GM10248 (cell line): ENCODE results near the gene KDR.

Experiments
- CTCF ChIA-PET: fragments of 300-600 bp; sonication (Branson Sonifier 250); formaldehyde crosslinking; extraction: SDS; loops from one replicate; lab custom pipeline; 2021; ENCODE audit warnings: antibody characterized with exemption; lab: Yijun Ruan, JAX
- POLR2A ChIA-PET: fragments of 350-650 bp; sonication (Branson Sonifier 250); formaldehyde crosslinking; extraction: SDS; loops from one replicate; lab custom pipeline; 2020; ENCODE audit warnings: antibody characterized with exemption; lab: Yijun Ruan, JAX
- DNase-seq: peaks from one replicate; pipeline ENCODE4 v3.0.0; 2012; ENCODE audit errors: extremely low spot score
- TF ChIP-seq, protein P1 (sequence below): IDR thresholded peaks from 2 replicates; pipeline ENCODE4 v1.5.1; 2012; ENCODE audit warnings: mild to moderate bottlenecking, low read depth; ENCODE audit errors: extremely low read depth, missing control alignments, control extremely low read depth

Gene KDR

DNA sequence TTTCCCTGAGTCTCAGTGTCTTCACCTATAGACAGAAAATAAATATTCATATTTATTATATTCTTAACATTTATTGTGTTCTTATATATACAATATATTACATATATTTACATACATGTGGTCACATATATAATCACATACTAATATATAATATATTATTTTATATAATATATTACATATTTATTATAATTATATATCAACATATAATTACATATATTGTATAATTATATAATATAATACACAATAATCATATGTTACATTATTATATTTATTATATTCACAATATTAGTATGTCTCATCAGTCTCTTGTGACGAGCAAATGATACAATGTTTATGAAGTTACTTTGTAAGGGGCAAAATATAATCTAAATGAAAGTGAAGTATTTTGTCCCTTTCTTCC lies 87.7 kb downstream of the KDR start:
- DNase-seq, result no peak
- ChIA-PET CTCF (interaction anchor here (1.0 kb wide), 2 partner anchors 10 to 42 kb away, joined by 3 read pairs; no protein-coding TSS in a partner anchor), POLR2A (no interaction called here)
- TF ChIP-seq, protein P1, sequence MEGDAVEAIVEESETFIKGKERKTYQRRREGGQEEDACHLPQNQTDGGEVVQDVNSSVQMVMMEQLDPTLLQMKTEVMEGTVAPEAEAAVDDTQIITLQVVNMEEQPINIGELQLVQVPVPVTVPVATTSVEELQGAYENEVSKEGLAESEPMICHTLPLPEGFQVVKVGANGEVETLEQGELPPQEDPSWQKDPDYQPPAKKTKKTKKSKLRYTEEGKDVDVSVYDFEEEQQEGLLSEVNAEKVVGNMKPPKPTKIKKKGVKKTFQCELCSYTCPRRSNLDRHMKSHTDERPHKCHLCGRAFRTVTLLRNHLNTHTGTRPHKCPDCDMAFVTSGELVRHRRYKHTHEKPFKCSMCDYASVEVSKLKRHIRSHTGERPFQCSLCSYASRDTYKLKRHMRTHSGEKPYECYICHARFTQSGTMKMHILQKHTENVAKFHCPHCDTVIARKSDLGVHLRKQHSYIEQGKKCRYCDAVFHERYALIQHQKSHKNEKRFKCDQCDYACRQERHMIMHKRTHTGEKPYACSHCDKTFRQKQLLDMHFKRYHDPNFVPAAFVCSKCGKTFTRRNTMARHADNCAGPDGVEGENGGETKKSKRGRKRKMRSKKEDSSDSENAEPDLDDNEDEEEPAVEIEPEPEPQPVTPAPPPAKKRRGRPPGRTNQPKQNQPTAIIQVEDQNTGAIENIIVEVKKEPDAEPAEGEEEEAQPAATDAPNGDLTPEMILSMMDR, result no peak

DNA sequence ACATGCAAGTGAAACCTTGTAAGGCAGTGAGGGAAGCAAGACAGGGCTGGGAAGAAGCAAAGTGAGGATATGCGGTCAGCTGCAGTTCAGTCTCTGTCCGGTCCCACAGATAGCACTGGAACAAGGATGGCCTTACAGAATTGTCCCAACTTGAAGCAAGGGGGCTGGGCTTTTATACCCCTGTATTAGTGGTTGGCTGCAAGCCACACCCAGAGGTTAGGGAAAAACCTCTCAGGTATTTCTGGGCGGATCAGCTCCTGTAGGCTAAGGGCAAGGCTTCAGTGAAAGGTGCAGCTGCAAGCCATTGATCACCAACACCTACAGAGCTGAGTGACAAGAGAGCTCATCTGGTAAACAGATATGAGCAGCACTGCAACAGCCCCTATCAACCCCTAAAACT lies 89.0 kb downstream of the KDR start:
- TF ChIP-seq, protein P1, result no peak
- DNase-seq, result no peak
- CTCF ChIA-PET, result interaction anchor here (0.9 to 1.0 kb wide), 2 partner anchors 9 to 45 kb away, joined by 3 read pairs; no protein-coding TSS in a partner anchor
- POLR2A ChIA-PET, result no interaction called here

DNA sequence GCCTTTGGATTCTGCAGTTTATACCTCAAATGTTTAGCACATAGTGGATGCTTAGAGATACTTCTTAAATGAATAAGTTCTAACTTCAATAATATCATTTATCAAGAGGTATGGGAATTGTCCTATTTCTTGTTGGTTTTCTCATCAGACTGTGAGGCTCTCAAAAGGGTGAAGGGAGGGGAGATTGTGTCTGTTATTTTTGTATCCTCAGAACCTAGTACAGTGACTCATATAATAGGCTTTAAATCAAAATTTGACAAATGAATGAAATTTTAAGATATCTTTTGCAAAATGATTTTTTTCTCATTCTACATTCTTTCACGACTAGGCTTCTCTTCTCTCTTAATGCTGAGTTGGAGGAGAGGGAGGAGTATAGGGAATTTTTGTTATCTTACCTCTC lies 89.5 kb downstream of the KDR start:
- no peak for DNase-seq
- CTCF ChIA-PET, result interaction anchor here (1.5 kb wide), 1 partner anchor 27 kb away, joined by 4 read pairs; no protein-coding TSS in a partner anchor
- TF ChIP-seq, protein P1, result no peak
- POLR2A ChIA-PET, result no interaction called here

DNA sequence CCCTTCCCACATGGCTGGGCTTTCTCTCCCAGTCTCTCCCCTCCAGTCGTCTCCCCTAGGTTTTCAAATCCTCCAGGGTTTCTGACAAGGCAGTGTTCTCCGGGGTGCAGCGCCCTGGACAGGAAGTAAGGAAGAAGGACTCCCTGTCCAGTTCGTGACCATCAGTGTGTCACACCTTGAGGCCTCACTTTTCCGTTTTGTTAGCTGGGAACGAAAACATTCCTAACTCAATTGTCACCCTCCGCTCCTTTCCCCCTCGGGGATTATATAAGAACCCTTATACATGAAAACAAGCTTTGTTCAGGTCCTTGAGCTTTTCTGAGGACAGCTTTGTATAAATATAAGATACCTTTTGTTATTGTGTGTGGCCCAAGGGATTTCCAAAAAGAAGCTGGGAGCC lies 92.1 kb downstream of the KDR start:
- ChIA-PET CTCF (interaction anchor here (1.4 to 1.7 kb wide), 3 partner anchors 14 to 39 kb away, joined by 3 to 5 read pairs (median 4); no protein-coding TSS in a partner anchor), POLR2A (no interaction called here)
- no peak for DNase-seq
- TF ChIP-seq, protein P1, result no peak

DNA sequence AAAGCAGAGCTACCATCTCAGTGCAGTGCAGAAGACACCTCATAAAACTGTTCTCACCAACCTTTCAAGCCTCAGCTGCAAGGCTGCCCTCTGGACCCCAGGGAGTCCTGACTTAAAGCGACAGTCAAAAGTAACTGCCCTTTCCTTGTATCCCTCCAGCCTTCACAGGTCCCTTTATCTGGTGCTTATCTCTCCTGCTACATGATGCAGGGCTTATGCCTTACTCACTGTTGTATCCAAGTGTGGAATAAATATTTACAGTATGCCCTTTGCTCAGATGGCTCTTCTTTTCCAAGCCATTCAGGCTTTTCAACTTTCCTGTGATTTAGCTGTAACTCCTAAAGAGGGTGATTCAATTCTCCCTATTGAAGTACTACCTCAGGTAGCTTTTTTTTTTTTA lies 92.6 kb downstream of the KDR start:
- DNase-seq, result no peak
- POLR2A ChIA-PET, result no interaction called here
- TF ChIP-seq, protein P1, result no peak
- CTCF ChIA-PET, result interaction anchor here (1.5 to 1.7 kb wide), 2 partner anchors 13 to 24 kb away, joined by 4 to 5 read pairs; no protein-coding TSS in a partner anchor

DNA sequence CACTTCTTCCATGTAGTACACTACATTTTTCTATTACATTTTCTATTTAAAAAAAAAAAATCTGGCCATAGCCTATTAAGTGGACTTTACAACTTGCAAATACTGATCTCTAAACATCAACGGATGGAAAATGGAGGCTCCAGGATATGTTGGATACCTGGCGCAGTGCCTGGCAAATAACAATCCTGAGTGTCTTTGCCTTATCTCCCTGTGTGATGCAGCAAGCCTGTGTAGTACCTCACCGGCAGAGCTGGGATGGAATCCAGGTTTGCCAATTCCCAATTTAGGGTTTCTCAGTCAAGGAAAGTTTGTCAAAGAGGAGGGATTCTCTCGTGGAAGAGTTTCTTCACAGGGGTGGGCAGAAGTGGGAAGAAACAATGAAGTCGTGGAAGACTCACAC lies 93.2 kb downstream of the KDR start:
- ChIA-PET POLR2A (no interaction called here), CTCF (interaction anchor here (1.7 kb wide), 1 partner anchor 13 kb away, joined by 5 read pairs; no protein-coding TSS in a partner anchor)
- TF ChIP-seq, protein P1, result no peak
- DNase-seq, result no peak
